Amniotic stem cell (primary cell): ENCODE data around the gene SPOP.
"Not testable (repeated sequence)": the region's sequence is repeated elsewhere in the genome, so short reads cannot be mapped to it uniquely, and the experiment has no call there.

Source experiments
- DNase-seq: peaks from one replicate; lab custom pipeline; 2025; lab: John Stamatoyannopoulos, UW

Gene SPOP

GRCh38 chr17:49647256-49647585 lies 30.7 kb downstream of the SPOP start:
- no peak for DNase-seq

DNA sequence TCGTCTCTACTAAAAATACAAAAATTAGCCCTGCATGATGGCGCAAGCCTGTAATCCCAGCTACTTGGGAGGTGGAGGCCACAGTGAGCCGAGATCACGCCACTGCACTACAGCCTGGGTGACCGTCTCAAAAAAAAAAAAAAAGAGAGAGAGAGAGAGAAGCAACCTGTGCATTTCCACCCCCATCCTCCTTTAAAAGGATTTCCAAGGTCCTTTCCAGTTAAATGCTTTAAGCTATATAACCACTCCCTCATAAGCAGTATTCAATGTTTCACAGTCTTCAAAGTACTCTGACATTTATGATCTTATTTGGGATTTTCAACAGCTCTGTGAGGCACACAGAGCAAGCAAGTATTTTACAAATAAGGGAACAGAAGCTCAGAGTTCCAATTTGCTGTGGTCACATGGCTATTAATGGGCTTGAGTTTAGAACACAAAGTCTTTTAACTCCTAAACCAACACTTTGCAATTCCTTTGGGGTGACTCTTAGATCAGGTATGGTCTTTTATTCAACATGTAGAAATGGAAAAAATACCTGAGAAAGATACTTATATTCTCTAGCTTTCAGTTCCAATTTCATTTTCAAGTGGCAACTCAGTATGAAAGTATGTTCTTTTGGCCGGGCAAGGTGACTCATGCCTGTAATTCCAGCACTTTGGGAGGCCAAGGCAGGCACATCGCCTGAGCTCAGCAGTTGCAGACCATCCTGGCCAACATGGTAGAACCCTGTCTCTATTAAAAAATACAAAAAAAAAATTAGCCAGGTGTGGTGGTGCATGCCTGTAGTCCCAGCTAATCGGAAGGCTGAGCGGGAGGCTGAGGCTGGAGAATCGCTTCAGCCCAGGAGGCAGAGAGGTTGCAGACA lies 31.3 kb downstream of the SPOP start:
- DNase-seq, result peak; percentile 35

- not testable (repeated sequence) for DNase-seq
Observed at GRCh38 chr17:49646056-49646390, 31.9 kb downstream of the SPOP start.

DNA sequence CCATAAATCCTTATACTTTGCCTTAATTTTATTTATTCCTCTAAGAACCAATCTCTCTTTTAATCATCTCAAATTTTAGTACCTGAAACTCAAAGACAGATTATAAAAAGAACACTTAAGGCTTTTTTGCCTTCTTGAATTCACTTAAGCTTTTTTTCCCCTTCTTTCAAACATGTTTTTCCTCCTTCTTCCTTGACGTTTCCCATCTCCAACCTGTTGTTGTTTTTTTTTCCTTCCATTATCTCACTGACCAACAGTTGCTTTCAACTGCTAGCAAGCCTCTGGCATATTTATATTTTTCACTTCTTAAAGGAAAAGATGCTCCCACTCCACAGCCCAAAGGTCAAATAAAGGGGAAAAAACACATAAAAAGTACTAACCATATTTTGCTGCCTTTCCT lies 32.2 kb downstream of the SPOP start:
- DNase-seq, result no peak

GRCh38 chr17:49640556-49640955 lies 37.3 kb downstream of the SPOP start:
- DNase-seq, result no peak

DNA sequence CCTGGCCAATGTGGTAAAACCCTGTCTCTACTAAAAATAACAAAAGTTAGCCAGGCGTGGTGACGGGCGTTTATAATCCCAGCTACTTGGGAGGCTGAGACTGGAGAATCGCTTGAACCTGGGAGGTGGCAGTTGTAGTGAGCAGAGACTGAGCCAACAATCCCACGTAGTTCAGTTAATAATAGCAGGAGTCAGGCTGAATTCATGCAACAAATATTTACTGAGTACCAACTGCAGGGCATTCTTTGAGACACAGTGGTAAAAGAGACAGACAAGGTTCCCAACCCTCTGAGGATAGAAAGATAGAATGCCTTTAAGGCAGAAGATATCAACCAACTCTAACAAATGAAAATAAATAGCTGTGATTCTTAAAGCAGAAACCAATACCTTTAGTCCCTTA lies 39.1 kb downstream of the SPOP start:
- DNase-seq, result no peak

DNA sequence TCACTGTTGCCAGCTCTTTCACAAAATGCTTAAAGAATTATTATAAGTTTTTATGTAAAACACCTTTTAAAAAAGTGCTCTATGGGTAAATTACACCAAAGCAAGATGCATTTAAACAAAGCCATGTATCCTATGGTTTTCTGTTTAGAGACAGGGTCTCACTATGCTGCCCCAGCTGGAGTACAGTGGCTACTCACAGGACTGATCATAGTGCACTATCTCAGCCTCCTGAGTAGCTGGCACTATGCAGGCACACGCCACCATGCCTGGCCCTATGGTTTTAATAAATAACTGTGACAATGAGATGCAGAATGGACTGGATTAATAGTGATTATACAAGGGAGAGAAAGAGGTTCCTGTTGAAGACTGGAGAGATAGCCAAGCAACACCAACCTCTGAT lies 40.2 kb downstream of the SPOP start:
- no peak for DNase-seq

DNA sequence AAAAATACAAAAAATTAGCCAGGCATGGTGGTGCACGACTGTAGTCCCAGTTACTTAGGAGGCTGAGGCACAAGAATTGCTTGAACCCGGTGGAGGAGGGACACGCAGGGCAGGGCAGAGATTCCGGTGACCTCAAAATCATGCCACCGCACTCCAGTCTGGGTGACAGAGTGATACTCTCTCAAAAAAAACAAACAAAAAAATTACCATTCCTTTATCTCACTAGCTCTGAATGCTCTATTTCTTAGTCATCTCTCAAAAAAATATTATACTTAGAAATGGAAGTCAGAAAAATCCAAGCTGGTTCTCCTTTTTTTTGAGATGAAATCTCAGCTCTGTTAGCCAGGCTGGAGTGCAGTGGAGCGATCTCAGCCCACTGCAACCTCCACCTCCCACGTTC lies 40.8 kb downstream of the SPOP start:
- DNase-seq, result no peak

DNA sequence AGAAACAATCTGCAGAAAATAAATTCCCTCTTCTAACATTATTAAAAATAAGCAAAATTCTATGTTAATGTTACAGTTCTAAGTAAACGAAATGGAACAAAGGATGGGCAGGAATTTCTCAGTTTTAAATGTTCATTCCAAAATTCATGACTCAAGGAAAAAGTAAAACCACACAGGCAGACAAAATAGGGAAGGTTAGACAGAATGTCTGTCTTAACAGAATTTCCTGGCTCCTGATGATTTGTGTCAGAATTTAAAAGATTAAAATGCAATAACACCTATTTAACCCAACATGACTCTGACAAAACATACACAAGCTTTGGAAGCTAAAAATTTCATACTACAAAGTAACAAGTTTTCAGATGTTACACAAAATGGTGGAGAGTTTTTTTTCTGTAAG lies 42.8 kb downstream of the SPOP start:
- no peak for DNase-seq

DNA sequence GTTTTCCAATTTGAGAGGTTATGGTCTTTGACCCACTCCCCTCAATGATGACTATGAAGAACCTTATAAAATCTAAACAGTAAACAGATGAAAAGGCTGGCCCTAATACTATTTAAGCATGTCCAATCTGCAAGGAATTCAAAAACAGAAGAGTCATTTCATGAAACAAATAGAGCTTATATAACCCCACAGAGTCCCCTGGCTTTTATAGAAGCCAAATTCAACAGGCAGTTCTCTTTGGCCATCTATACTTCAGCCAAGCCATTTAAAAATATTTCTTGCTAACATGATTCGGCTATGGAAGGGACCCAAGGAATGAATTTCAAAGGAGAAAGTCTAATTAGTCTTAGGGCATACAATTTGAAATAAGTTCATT lies 43.4 kb downstream of the SPOP start:
- no peak for DNase-seq

- no peak for DNase-seq
Observed at GRCh38 chr17:49633762-49634484, 44.0 kb downstream of the SPOP start.

DNA sequence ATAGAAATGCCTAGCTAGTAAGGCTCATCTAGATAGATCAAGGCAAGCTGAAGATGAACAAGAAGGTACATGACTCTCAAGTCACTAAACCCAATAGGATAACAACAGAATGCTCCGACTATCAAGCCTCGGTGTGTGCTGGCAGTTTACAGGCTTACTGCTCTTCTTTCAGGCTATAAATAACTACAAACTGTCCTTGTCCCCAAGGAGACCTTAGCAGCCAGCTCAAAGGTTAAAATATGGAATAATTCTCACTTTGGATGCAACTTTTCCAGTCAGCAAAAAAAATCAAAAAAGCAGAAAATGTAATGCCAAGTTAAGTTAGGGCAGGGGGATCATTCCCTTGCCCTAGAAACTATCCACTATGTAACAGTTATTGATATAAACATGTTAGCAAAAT lies 44.6 kb downstream of the SPOP start:
- DNase-seq, result no peak

DNA sequence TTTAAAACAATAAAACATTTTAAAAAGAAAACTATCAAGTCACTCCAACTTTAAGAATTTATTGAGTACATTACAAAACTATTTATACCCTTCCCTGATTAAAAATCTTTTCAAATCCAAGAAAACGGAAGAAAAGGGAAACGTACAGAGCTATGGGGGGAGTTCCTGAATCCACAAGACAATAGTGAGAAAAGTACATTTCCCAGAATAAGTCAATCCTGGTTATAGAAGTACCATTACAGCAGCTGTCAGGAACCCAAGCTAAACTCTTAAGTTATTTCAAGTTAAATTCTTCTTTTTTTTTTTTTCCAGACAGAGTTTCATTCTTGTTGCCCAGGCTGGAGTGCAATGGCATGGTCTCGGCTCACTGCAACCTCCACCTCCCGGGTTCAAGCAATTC lies 45.7 kb downstream of the SPOP start:
- DNase-seq, result no peak

DNA sequence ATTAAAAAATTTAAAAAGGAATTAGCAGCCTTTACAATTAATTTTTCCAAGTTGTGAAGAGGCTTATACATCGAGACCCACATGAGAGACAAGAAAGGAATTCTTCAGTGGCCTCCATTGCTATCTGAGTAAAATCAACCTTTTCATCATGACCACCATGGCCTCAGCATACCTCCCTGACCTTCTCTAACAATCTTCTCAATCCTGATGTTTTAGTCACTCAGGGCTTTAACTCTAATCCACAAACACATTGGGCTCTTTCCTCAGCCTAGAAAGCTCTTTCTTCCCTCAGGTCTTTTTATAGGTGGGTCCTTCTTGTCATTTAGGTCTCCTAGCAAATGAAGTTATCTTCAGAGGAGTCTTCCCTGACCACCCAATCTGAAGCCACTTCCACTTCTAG lies 46.4 kb downstream of the SPOP start:
- no peak for DNase-seq

DNA sequence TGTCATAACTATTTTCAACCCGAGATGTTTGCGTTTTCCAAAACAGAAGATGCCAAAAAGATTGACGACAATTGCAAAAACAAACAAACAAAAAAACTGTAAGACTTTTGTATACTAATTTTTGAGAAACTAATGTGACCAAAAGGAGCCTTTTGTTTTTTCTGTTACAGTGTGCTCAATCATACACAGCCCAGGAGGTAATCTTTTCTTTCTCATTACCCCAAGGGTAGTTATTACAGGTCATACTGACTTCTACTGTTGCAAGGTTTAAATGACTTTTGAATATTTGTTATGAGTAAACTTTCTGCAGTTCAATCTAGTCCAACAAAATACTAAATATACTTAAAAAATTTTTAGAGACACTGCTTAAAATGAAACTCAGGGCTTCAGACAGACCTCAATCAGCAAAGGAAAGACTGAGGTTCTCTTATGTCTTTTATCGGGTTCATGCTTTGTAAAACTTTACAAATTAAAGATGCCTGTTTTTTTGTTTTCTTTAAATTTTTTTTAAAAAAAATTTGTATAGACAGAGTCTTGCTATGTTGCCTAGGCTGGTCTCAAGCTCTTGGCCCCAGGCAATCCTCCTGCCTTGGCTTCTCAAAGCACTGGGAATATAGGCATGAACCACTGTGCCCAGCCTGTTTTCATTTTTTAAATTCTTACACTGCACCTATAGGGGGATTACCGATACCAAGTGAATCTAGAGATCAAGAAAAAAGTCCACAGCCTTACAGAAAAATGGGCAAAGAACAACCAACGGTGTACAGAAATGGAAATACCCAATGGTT lies 47.6 kb downstream of the SPOP start:
- DNase-seq, result no peak

- no peak for DNase-seq
Observed at GRCh38 chr17:49629447-49629846, 48.5 kb downstream of the SPOP start.

DNA sequence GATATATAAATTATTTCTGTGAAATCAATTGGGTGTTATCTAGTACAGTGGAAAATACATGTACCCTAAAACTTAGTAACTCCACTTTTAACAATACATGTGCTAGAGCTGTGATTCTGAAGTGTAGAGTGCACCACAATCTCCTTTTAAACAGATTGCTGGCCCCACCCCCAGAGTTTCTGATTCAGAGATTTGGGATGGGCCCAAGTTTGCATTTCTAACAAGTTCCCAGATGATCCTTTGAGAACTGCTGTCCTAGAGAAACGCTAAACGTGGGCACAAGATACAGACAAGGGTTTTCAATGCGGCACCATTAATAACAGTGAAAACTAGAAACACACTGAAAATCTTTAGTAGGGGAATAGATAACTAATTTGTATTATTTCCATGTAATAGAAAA lies 53.0 kb downstream of the SPOP start:
- no peak for DNase-seq

- no peak for DNase-seq
Observed at GRCh38 chr17:49621946-49622529, 55.9 kb downstream of the SPOP start.

- no peak for DNase-seq
Observed at GRCh38 chr17:49621420-49621819, 56.5 kb downstream of the SPOP start.

DNA sequence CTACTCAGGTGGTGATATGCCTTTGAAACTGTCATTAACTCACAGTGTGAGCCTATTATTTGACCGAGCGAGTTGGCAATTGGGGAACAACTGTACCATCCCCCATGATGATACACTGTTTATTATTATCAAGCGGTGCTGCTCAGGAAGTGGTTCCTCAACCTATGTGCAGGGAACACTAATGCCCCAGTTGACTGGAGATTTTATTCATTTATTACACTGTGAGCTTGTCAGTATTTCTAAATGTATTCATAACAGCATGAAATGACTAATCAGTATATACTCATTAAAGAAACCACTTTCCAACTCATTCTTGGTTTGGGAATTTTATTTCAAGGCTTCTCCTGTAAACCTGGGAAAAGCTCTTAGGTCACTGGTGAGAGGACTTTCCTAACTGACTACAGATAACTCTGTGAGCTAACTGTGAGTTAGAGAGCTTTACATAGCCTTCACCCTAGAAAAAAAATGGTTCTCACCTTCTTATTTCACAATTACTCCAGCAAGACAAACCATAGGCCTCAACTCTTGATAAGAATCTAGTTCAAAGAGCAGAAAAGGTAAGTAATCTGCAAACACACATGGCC lies 59.8 kb downstream of the SPOP start:
- DNase-seq, result no peak

DNA sequence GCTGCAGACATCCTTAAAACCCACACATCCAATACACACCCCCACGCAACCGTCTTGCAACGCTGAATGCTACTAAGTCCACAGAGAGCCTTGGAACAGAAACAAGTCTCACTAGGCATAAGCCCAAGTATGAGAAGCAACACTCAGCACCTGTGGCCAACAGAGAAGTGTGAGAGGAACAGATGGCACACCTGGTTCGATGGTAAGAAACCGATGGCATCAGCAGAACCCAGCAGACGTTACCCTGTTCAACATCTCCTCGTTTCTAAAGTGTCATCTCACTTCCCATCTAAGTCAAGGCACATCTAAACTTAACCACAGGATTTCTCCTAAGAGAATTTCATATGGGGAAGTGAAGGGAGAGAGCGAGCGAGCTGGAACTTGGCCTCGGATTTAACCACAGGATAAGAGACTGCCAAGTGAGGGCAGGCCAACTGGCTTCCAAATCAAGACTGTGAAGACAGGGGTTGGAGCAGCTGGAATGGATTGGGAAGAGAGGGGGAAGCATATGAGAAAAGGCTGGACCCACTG lies 61.2 kb downstream of the SPOP start:
- no peak for DNase-seq

- no peak for DNase-seq
Observed at GRCh38 chr17:49616086-49616485, 61.8 kb downstream of the SPOP start.
